DMS53 treated with DMSO at 0.1 percent for 48 hours (cell line): ENCODE measurements around the gene CFAP90.

Experiments
- DNase-seq: peaks from one replicate; lab custom pipeline; 2025; ENCODE audit not compliant: unreplicated experiment; lab: John Stamatoyannopoulos, UW

Gene CFAP90

DNA sequence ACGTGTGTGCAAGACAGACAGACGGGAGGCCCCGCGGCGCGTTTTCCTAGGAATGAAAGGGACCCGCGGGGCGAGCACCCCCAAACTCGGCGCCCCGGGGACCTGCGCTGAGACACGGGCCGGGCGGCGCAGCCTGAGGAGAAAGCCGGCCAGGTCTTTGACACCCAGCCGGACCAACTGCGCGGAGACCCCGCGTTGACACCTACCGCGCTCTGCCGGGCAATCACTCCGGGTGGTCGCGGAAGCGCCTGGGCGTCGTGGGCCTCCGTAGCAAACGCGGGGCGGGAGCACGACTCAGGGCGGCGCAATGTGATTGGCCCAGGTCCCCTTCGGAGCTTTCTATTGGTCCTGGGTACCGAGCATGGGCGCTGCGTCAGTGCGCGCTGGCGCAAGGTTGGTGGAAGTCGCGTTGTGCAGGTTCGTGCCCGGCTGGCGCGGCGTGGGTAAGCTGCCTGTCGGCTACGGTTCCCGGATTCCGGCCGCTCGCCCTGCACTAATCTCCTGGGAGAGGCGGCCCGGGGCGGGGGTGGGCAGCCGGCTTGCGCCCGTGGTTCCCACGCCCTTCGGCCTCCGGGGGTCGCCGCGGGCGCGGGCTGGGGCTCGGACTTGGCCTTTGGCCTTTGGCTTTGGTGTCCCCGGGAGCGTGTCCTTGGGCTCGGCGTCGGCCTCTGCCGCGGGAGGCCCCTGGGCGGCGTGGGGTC lies 18.0 kb upstream of the CFAP90 start, which contains the start of the genes FASTKD3 and MTRR:
Gene FASTKD3 (minus strand): TSS at position 259 of the 701 bp plus-strand sequence. CDS start 948 bp downstream, outside the sequence.
Gene MTRR (plus strand): TSS at position 376 of the 701 bp plus-strand sequence. CDS start 1,647 bp downstream, outside the sequence.
- peak; percentile 87 for DNase-seq

DNA sequence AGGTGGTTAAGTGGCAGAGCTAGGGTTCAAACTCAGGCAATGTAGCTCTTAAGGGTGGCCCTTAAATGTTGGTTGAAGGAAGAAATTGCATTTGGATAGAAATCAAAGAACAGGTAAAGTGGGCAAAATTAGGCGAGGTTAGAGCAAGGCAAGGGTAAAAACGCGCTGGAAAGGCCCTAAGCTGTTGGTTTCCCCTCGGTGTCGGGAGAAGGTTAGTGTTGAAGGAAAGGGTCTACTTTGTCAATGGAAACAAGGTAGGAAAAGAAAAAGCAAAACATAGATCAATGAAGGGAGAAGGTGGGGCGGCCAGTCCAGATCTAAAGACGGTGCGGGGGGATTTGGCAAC lies 17.5 kb upstream of the CFAP90 start:
- no peak for DNase-seq

DNA sequence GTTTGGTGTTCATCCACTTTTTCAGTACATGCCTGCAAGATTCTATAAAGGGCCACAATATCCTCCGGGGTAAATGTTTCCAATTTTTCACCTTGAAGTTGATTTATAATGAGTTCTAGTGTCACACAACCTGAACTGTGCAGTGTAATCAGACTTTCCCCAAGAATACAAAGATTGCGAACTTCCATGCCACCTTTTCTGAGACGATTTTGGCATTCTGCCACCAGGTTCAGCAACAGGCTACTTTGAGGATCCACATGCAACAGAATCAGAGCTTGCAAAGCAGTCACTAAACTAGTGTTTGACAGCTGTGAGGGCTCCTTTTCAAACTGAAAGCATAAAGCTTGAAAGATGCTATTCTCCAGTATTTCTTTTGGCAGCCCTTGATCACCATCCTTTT lies 16.3 kb upstream of the CFAP90 start:
- DNase-seq, result no peak

DNA sequence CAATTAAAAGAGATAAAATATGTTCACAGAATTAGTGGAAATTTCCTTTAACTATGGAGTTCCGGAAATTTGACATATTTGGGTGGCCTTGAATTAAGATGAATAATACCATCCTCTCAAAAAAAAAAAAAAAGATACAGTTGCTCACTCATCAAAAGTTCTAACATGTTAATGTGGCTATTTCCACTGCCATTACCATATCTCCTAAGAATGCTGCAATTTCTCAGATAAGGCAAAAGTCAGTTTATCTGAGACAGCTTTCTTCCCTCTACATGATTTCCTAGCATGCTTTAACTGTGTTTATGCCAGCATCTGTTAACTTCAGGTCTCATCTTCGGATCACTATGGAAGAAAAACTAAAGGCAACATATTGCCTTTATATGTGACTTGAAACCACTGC lies 15.3 kb upstream of the CFAP90 start:
- DNase-seq, result no peak

DNA sequence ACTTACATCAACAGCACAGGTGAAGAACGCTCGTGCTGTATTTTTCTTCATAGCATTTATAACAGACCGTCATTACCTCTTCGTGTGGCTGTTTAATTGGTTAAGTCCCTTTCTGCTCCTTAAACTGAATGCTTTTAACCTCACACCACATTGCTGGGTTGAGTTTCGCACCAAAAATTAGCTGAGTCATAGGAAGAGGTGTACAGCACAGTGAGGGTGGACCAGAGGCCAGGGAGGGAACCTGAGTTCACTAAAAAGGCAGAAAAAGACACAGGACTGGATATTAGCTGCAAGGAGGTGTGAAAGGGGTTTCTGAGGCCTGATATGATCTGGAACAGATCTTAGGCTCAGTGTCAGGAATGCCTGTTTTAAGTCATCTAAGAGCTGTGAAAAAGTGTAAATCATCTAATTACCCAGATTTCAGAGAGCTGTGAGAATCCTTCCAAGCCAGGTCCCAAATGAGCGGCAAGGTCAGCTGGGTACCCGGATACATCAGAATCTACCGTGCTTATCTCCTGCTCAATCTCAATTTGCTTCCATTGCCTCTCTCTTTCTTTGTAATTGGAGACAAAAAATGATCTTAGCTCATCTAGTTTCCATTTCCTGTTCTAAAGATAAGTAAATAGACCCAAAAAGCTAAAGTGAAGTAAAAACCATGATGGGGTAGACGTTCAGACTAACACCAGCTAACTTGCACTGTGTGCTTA lies 7.1 kb upstream of the CFAP90 start:
- no peak for DNase-seq

GRCh38 chr5:7857361-7857760 lies 6.4 kb upstream of the CFAP90 start:
- no peak for DNase-seq

DNA sequence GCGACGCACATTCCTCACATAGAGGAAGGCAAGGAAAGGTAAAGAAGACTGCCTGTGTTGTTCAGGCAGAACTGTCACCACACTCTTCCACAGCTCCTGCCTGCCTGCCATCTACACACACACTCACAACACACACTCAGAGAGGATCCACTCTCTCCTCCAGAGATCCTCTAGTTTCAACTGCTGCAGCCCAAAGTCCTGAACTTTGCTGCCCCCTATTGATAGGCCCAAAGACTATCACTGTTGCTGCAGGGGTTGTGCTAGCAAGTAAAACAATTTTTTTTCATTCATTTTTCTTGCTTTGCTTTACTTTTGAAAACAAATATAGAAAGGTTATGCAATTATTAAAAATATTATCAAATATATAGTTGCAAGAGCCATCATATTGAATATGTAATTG lies 5.9 kb upstream of the CFAP90 start:
- peak; percentile 56 for DNase-seq

DNA sequence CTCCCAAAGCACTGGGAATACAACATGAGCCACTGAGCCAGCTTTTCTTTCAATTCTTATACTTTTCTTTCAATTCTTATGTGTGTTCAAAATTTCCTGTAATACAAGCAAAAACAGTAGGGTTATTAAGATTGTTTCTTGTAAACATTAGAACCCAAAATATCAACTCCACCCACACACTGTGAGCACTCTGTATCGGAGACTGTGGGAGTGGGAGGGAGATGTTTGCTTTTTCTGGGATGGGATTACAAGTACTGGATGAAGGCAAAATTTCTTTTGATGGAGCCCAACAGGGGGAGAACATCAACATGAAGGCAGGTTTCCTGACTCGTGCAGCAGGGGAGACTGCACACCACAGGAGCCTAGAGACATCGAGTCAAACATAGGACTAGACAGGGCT lies 4.7 kb upstream of the CFAP90 start:
- DNase-seq, result no peak

DNA sequence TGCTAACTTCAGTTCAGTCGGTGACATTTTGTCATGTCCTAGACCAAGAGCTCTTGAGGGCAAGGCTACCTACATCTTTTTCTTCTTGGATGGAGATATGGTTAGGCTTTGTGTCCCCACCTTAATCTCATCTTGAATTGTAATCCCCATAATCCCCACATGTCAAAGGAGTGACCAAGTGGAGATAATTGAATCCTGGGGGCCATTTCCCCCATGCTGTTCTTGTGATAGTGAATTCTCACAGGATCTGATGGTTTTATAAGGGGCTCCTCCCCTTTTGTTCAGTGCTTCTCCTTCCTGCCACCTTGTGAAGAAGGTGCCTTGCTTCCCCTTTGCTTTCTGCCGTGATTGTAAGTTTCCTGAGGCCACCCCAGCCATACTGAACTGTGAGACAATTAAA lies 2.1 kb upstream of the CFAP90 start:
- no peak for DNase-seq

- DNase-seq, result no peak
Observed at GRCh38 chr5:7852542-7852941, 1.6 kb upstream of the CFAP90 start.

GRCh38 chr5:7851617-7852289 lies 820 bp upstream of the CFAP90 start:
- no peak for DNase-seq

DNA sequence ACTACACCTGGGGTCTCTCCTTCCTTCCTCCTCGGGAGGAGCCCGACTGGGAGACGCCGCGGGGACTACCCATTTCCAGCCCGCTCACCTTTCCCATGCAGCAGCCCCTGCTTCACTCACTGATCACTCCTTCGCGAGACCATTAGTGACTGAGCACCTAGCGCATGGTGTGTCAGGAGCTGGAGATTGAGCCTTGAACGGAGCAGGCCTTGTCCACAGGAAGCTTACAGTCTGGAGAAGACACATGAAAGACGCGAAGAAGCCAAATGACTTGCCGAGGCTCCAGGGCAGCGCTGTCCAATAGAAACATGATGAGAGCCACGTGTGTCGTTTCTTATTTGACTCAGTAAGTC lies 283 bp upstream of the CFAP90 start:
- no peak for DNase-seq

GRCh38 chr5:7849681-7850394 lies 1.1 kb downstream of the CFAP90 start:
- DNase-seq, result no peak

DNA sequence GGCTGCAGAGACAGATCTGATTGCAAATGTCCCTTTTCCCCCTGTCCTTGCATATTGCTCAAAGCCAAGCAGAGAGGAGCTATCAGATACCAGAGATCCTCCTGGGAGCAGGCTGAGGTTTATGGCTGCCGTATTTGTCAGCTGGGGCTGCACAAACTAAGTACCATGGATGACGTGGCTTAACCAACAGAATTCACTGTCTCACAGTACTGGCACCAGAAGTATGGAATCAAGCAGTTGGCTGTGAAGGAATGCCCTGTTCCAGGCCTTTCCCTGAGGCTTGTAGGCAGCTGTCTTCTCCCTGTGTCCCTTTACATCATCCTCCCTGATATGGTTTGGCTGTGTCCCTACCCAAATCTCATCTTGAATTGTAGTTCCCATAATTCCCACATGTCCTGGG lies 2.6 kb downstream of the CFAP90 start:
- no peak for DNase-seq

DNA sequence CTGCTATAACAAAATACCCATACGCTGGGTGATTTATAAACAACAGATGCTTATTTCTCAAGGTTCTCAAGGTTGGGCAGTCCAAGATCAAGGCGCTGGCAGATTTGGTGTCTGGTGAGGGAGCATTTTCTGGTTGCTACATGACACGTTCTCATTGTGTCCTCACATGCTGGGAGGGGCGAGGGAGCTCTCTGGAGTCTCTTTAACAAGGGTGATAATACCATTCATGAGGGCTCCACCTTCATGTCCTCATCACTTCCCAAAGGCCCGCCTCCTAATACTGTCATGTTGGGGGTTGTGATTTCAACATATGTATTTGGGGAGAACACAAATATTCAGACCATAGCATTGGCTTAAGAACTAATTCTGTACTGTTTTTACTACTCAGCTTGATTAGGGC lies 4.6 kb downstream of the CFAP90 start:
- no peak for DNase-seq

DNA sequence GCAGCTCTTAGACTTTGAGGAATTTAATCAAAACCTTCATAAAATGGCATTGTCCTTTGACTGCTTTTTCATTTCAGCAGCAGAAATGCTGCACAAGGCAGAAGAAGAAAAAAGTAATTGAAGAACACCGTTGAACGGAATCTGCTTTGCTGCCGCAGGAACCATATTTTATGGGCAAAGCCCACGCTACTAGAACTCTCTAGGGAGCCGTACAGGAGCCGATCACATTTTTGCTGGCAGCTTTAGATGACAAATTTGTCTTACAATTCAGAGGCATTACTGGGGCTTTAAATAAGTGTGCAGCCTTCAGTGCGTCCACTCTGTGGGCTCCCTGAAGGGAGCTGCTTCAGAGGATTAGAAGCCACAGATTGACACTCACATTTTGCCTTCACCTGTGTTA lies 5.4 kb downstream of the CFAP90 start:
- DNase-seq, result no peak

GRCh38 chr5:7844901-7845300 lies 6.0 kb downstream of the CFAP90 start:
- DNase-seq, result no peak

DNA sequence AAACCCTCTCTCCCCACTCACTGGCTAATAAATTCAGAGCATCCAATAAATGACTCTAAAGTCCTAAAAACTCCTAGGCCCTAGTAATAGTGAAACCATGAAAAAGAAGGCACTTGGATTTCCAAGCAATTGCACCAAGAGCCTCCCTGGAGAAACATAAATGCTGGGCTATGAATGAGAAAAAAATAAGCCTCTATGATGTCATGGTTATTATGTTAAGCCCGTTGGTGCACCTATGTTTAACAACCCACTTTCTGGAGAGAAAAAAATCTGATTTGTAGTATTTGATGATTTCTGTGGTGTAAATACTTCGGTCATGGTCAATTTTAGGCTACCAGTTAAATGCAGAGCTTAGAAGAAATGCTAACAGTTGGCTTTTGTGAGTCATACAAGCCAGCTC lies 8.4 kb downstream of the CFAP90 start:
- no peak for DNase-seq

GRCh38 chr5:7837403-7837802 lies 13.5 kb downstream of the CFAP90 start:
- DNase-seq, result no peak

- DNase-seq, result no peak
Observed at GRCh38 chr5:7834982-7835381, 16.0 kb downstream of the CFAP90 start.

- DNase-seq, result peak; percentile 12
Observed at GRCh38 chr5:7828269-7828668, 22.7 kb downstream of the CFAP90 start.

GRCh38 chr5:7827610-7828009 lies 23.3 kb downstream of the CFAP90 start:
- DNase-seq, result no peak
